Endothelial cell of umbilical vein (primary cell): Measurements from ENCODE around the gene FGF22.

Experiments used
- POLR2A ChIP-seq: IDR thresholded peaks from 2 replicates; pipeline ENCODE4 v1.6.1; 2012; ENCODE audit warnings: low read depth, mild to moderate bottlenecking, control low read depth, low read length
- TF ChIP-seq, protein P1 (sequence below), 2 donors: IDR thresholded peaks; 1 replicate in 1 of 2; 2 replicates in 1 of 2; pipeline ENCODE4 v1.5.1; 2011; ENCODE audit warnings: low read length in 2 of 2, mild to moderate bottlenecking in 2 of 2, moderate library complexity in 2 of 2, control low read depth in 1 of 2, inconsistent platforms in 1 of 2, low read depth in 1 of 2; ENCODE audit not compliant: insufficient read depth in 1 of 2; ENCODE audit errors: extremely low read depth in 1 of 2

DNA sequence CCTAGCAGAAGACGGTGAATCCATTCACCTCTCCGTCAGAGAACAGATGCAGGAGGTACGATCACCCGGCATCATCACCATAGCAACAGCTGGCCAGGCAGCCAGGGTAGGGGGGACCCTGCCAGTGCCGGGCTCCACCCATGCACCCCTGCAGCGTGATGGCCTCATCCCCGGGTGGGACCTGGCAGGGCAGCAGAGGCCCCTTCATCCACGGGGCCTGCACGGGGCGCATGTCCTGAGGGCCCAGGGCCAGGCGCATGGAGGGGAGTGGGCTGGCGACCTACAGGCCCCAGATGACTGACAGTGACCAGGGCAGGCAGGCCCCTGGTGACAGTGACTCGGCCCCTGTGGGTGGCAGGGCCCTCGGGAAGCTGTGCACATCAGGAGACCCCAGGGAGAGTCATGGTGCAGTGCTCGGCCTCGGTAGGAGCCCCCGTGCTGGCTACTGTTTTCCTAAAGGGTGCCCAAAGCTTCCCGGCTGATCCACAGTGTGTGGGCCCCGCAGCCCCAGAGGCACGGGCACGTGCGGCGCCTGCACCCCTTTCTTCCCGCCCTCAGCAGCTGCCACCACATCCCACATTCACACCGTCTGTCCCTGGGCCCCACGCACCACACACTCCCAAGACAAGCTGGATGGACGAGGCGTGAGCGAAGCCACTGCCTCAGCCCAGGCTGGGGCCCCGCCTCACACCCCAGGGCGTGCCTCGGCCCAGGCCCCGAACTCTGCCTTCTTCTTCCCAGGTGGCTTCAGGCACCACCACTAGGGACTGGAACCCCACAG is 18.6 kb downstream of the FGF22 start:
- TF ChIP-seq, protein P1, sequence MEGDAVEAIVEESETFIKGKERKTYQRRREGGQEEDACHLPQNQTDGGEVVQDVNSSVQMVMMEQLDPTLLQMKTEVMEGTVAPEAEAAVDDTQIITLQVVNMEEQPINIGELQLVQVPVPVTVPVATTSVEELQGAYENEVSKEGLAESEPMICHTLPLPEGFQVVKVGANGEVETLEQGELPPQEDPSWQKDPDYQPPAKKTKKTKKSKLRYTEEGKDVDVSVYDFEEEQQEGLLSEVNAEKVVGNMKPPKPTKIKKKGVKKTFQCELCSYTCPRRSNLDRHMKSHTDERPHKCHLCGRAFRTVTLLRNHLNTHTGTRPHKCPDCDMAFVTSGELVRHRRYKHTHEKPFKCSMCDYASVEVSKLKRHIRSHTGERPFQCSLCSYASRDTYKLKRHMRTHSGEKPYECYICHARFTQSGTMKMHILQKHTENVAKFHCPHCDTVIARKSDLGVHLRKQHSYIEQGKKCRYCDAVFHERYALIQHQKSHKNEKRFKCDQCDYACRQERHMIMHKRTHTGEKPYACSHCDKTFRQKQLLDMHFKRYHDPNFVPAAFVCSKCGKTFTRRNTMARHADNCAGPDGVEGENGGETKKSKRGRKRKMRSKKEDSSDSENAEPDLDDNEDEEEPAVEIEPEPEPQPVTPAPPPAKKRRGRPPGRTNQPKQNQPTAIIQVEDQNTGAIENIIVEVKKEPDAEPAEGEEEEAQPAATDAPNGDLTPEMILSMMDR (IDR thresholded peaks at IDR 0.05; ENCODE audit: extremely low read depth in 1 of 2, insufficient read depth in 1 of 2, low read depth in 1 of 2, low read length in 2 of 2), result no peak
- TF ChIP-seq POLR2A, result no peak
